OCI-LY3 (cell line): Measurements from ENCODE around the gene GDPD5.

Source experiments
- H2AFZ ChIP-seq: fragments of 200-600, 300-600 bp; shearing (Covaris generic); 2 replicates; pipeline ENCODE4 v1.6.0; 2014; ENCODE audit warnings: antibody characterized with exemption, low read depth, low read length
- H3K27ac ChIP-seq: fragments of 200-600, 300-600 bp; sonication (generic); 2 replicates; pipeline ENCODE4 v1.5.1; 2014; ENCODE audit warnings: mild to moderate bottlenecking, low read length, moderate library complexity, mixed read lengths
- H3K27me3 ChIP-seq: fragments of 200-600, 300-600 bp; sonication (generic); 2 replicates; pipeline ENCODE4 v1.6.1; 2014; ENCODE audit warnings: low read depth, low read length, mixed read lengths
- H3K36me3 ChIP-seq: fragments of 200-600, 300-600 bp; sonication (generic); replicated peaks from 2 replicates; pipeline ENCODE3; 2014; ENCODE audit warnings: low read depth, low read length, mixed read lengths
- H3K4me1 ChIP-seq: fragments of 300-600, 200-600 bp; sonication (generic); 2 replicates; pipeline ENCODE4 v1.6.1; 2014; ENCODE audit warnings: low read length, mixed read lengths
- H3K4me2 ChIP-seq: fragments of 200-600, 300-600 bp; sonication (generic); 2 replicates; pipeline ENCODE4 v1.6.1; 2014; ENCODE audit warnings: low read length, mixed read lengths
- H3K4me3 ChIP-seq: fragments of 300-600, 200-600 bp; sonication (generic); 2 replicates; pipeline ENCODE4 v1.5.1; 2014; ENCODE audit warnings: antibody characterized with exemption, mild to moderate bottlenecking, low read length, moderate library complexity
- H3K79me2 ChIP-seq: fragments of 300-600, 200-600 bp; shearing (Covaris generic); 2 replicates; pipeline ENCODE4 v1.6.1; 2014; ENCODE audit warnings: mild to moderate bottlenecking, low read length, mixed read lengths
- H3K9ac ChIP-seq: fragments of 300-600, 200-600 bp; shearing (Covaris generic); 2 replicates; pipeline ENCODE4 v1.6.0; 2014; ENCODE audit warnings: mild to moderate bottlenecking, low read length, moderate library complexity
- H3K9me3 ChIP-seq: fragments of 200-600, 300-600 bp; shearing (Covaris generic); 2 replicates; pipeline ENCODE4 v1.6.1; 2014; ENCODE audit warnings: low read length, mixed read lengths; ENCODE audit not compliant: insufficient read depth
- H4K20me1 ChIP-seq: fragments of 200-600, 300-600 bp; sonication (generic); 2 replicates; pipeline ENCODE4 v1.6.1; 2016; ENCODE audit warnings: low read length, mixed read lengths; ENCODE audit not compliant: insufficient read depth
- CTCF ChIP-seq: fragments of 200-600, 300-600 bp; sonication (generic); IDR thresholded peaks from 2 replicates; pipeline ENCODE4 v1.5.1; 2014; ENCODE audit warnings: antibody characterized with exemption, low read length, low read depth
- EZH2phosphoT487 ChIP-seq: fragments of 200-600 bp; shearing (Covaris generic); IDR thresholded peaks from 2 replicates; pipeline ENCODE4 v1.6.1; 2018; ENCODE audit warnings: antibody characterized with exemption, mixed run types, low read depth

Gene GDPD5

GRCh38 chr11:75492181-75492820 is 33.4 kb downstream of the GDPD5 start:
- H3K4me2 ChIP-seq: peak overlapping the region; percentile 83
- H3K27ac ChIP-seq: peak overlapping the region; percentile 53
- no peaks in the 10 kb centered on the region for H4K20me1 ChIP-seq
- H3K4me3 ChIP-seq: peak overlapping the region; percentile 68
- H3K27me3 ChIP-seq: no peaks in the 10 kb centered on the region
- H3K36me3 ChIP-seq: no peaks in the 10 kb centered on the region
- H3K9ac ChIP-seq: peak overlapping the region; percentile 27; the same call in 1 of the 2 replicates
- peaks cover 14% of the 10 kb centered on the region for H3K4me1 ChIP-seq
- no peaks in the 10 kb centered on the region for H3K9me3 ChIP-seq
- TF ChIP-seq CTCF (no peak), EZH2phosphoT487 (no peak)
- peak overlapping the region; percentile 91 for H2AFZ ChIP-seq
- no peaks in the 10 kb centered on the region for H3K79me2 ChIP-seq

GRCh38 chr11:75491465-75491864 is 34.3 kb downstream of the GDPD5 start:
- Histone ChIP-seq H3K4me1 (peaks cover 14% of the 10 kb centered on the region), H3K27me3 (no peaks in the 10 kb centered on the region), H4K20me1 (no peaks in the 10 kb centered on the region), H2AFZ (peak overlapping the region; percentile 91; the same call in 1 of the 2 replicates), H3K36me3 (no peaks in the 10 kb centered on the region), H3K79me2 (no peaks in the 10 kb centered on the region), H3K9ac (no peak overlapping the region), H3K9me3 (no peaks in the 10 kb centered on the region), H3K4me3 (peak overlapping the region; percentile 68), H3K4me2 (peak overlapping the region; percentile 83), H3K27ac (no peak overlapping the region)
- TF ChIP-seq CTCF (no peak), EZH2phosphoT487 (no peak)

GRCh38 chr11:75490221-75491181 is 35.2 kb downstream of the GDPD5 start:
- Histone ChIP-seq H3K9ac (no peak overlapping the region), H3K4me2 (no peak overlapping the region), H3K9me3 (no peaks in the 10 kb centered on the region), H3K36me3 (no peaks in the 10 kb centered on the region), H3K79me2 (no peaks in the 10 kb centered on the region), H3K4me1 (peaks cover 14% of the 10 kb centered on the region), H4K20me1 (no peaks in the 10 kb centered on the region), H3K27me3 (no peaks in the 10 kb centered on the region), H3K27ac (no peak overlapping the region), H2AFZ (no peak overlapping the region), H3K4me3 (no peak overlapping the region)
- TF ChIP-seq EZH2phosphoT487 (no peak), CTCF (no peak)

GRCh38 chr11:75487365-75487764 is 38.4 kb downstream of the GDPD5 start:
- Histone ChIP-seq H3K4me2 (no peak overlapping the region), H3K9me3 (no peaks in the 10 kb centered on the region), H3K36me3 (no peaks in the 10 kb centered on the region), H3K79me2 (no peaks in the 10 kb centered on the region), H3K27me3 (no peaks in the 10 kb centered on the region), H4K20me1 (no peaks in the 10 kb centered on the region), H3K9ac (no peak overlapping the region), H3K4me1 (peaks cover 9% of the 10 kb centered on the region), H3K27ac (no peak overlapping the region), H2AFZ (no peak overlapping the region), H3K4me3 (no peak overlapping the region)
- no peak for TF ChIP-seq EZH2phosphoT487
- no peak for TF ChIP-seq CTCF
